Articular chondrocyte of knee joint (primary cell): Measurements from ENCODE around the gene TGM4. TPM values are rescaled to one million over a fixed set of nuclear protein-coding genes. Genes with fewer than 3 reads are reported as not detected.

Experiments
- total RNA-seq: library from RNA; depleted of rRNA; stranded (reverse); fragments of >200 nt; gene quantifications from 2 replicates; pipeline ENCODE4 v1.2.3, GENCODE V29; 2012

The TGM4 gene
- not detected in 2 replicates for total RNA-seq

GRCh38 chr3:44874308-44874707 is at the start of gene TGM4:
Gene TGM4, plus strand, starts transcription at chr3:44874608. Its CDS starts 71 bp downstream, at chr3:44874679.

GRCh38 chr3:44861412-44862225 is 12.8 kb upstream of the TGM4 start, which contains the start of gene TMEM42:
Gene TMEM42, plus strand, starts transcription at chr3:44861912. Its CDS starts 13 bp downstream, at chr3:44861925.

Other genes with a start within 250 kb of the TGM4 start
- 21.6 and 22.9 TPM in 2 replicates for gene ZNF197, start 249.6 kb upstream of the TGM4 start, total RNA-seq
- gene ZNF35, start 225.9 kb upstream of the TGM4 start, total RNA-seq: 12.4 and 12.7 TPM in 2 replicates
- 5.0 and 8.2 TPM in 2 replicates for gene ZNF502, start 161.9 kb upstream of the TGM4 start, total RNA-seq
- 6.9 and 9.5 TPM in 2 replicates for gene ZNF501, start 145.0 kb upstream of the TGM4 start, total RNA-seq
- gene KIAA1143, start 113.0 kb upstream of the TGM4 start, total RNA-seq: 36.5 and 38.9 TPM in 2 replicates
- 4.1 and 8.4 TPM in 2 replicates for gene KIF15, start 112.8 kb upstream of the TGM4 start, total RNA-seq
- gene TMEM42, start 12.7 kb upstream of the TGM4 start, total RNA-seq: 16.1 and 16.7 TPM in 2 replicates
- gene ZDHHC3, start 101.6 kb downstream of the TGM4 start, total RNA-seq: 72.1 and 83.8 TPM in 2 replicates
- gene EXOSC7, start 101.6 kb downstream of the TGM4 start, total RNA-seq: 43.1 and 47.5 TPM in 2 replicates
- gene CLEC3B, start 151.7 kb downstream of the TGM4 start, total RNA-seq: 44.4 and 95.3 TPM in 2 replicates